Measurements from ENCODE around the gene UNC13C. TPM values are rescaled to one million over a fixed set of nuclear protein-coding genes. Genes with fewer than 3 reads are reported as not detected.

The UNC13C gene
- total and polyA plus RNA-seq, 2 donors (not counting 3 experiments of a cell fraction or from before 2014, with no cell fraction given): not detected

GRCh38 chr15:54424171-54424570, 445.9 kb downstream of the UNC13C start:
- Histone ChIP-seq H3K27ac (ENCODE audit: insufficient read depth, low read depth, low read length) (no peak overlapping the region), H3K9me3 (replicated peaks; ENCODE audit: control insufficient read depth, insufficient read depth, low read length) (no peaks in the 10 kb centered on the region), H3K4me3 (replicated peaks in 1 of 3; ENCODE audit: insufficient read depth in 1 of 3, low read depth in 1 of 3, low read length in 3 of 3) (no peak overlapping the region), H3K4me1 (ENCODE audit: control insufficient read depth, extremely low read depth, insufficient read depth, low read length) (no peaks in the 10 kb centered on the region), H3K79me2 (ENCODE audit: control insufficient read depth, insufficient read depth, low read length) (no peaks in the 10 kb centered on the region), H2AFZ (ENCODE audit: low read depth, low read length) (no peak overlapping the region), H3K9me1 (replicated peaks; ENCODE audit: control insufficient read depth, extremely low read depth, insufficient read depth, low read length) (no peaks in the 10 kb centered on the region), H3K36me3 (ENCODE audit: control insufficient read depth in 2 of 2, extremely low read depth in 1 of 2, insufficient read depth in 2 of 2, low read length in 2 of 2) (no peaks in the 10 kb centered on the region), H3K4me2 (ENCODE audit: insufficient read depth, low read length) (no peak overlapping the region), H4K20me1 (replicated peaks; ENCODE audit: control insufficient read depth, extremely low read depth, insufficient read depth, low read length) (no peaks in the 10 kb centered on the region), H3K9ac (replicated peaks; ENCODE audit: extremely low read depth, insufficient read depth, low read length) (no peak overlapping the region), H3K27me3 (ENCODE audit: control insufficient read depth in 2 of 2, insufficient read depth in 2 of 2, low read length in 2 of 2) (no peaks in the 10 kb centered on the region)
- TF ChIP-seq FOS (IDR thresholded peaks at IDR 0.05; ENCODE audit: borderline replicate concordance, insufficient read depth, low read length) (no peak), GATA2 (IDR thresholded peaks at IDR 0.05; ENCODE audit: insufficient read depth, insufficient read length, low read depth, low read length) (no peak), CTCF (IDR thresholded peaks at IDR 0.05; ENCODE audit: extremely low read depth in 1 of 2, insufficient read depth in 1 of 2, low read depth in 1 of 2, low read length in 2 of 2) (no peak), JUN (IDR thresholded peaks at IDR 0.05; ENCODE audit: borderline replicate concordance, insufficient read depth, insufficient read length, low read depth) (no peak), POLR2A (IDR thresholded peaks at IDR 0.05; ENCODE audit: low read depth, low read length) (no peak), MAX (IDR thresholded peaks at IDR 0.05; ENCODE audit: insufficient read depth, insufficient read length) (no peak), EZH2 (IDR thresholded peaks at IDR 0.05; ENCODE audit: borderline replicate concordance, low read depth, low read length, severe bottlenecking) (no peak), MYC (IDR thresholded peaks at IDR 0.05; ENCODE audit: low read depth, low read length) (no peak), POLR2AphosphoS5 (IDR thresholded peaks at IDR 0.05; ENCODE audit: insufficient read depth, low read depth, low read length) (no peak)
- no peak for FAIRE-seq
- intact Hi-C loops (cut with micrococcal nuclease): no loop called here
- DNase-seq (ENCODE audit: low read depth, low spot score): no peak
- ChIA-PET CTCF (no interaction called here), POLR2A (no interaction called here)
- BruUV-seq (replicated peaks): no TSS peak
- dilution Hi-C loops (cut with MboI; ENCODE audit: extremely low pct_ligation_motif_present, low sequenced_read_pairs): no loop called here

Data from endothelial cell of umbilical vein (primary cell).